A549 (cell line): Measurements from ENCODE around the gene FAM120B.

ENCODE experiments used
- CTCF ChIP-seq: fragments of >200 bp; sonication (Bioruptor Twin); formaldehyde crosslinking; IDR thresholded peaks from 3 replicates; pipeline ENCODE4 v1.5.1; 2016
- ELK1 ChIP-seq: fragments of 150-350 bp; IDR thresholded peaks from 2 replicates; pipeline ENCODE4 v1.6.1; 2014; ENCODE audit warnings: low read depth, mild to moderate bottlenecking, low read length
- EP300 ChIP-seq, 2 experiments: fragments of >200 bp; sonication (Bioruptor Twin); formaldehyde crosslinking; IDR thresholded peaks; 2 replicates in 1 of 2; 3 replicates in 1 of 2; pipeline ENCODE4 v1.6.1; 2016 to 2017
- ESRRA ChIP-seq: fragments of 150-350 bp; IDR thresholded peaks from 2 replicates; pipeline ENCODE4 v1.6.1; 2014; ENCODE audit warnings: mild to moderate bottlenecking, low read length, borderline replicate concordance
- HES2 ChIP-seq: fragments of >200 bp; sonication (Bioruptor Twin); formaldehyde crosslinking; IDR thresholded peaks from 2 replicates; pipeline ENCODE4 v1.6.1; 2016
- MAZ ChIP-seq: fragments of 150-350 bp; IDR thresholded peaks from 2 replicates; pipeline ENCODE4 v1.6.1; 2014; ENCODE audit warnings: antibody characterized with exemption, low read depth, low read length, borderline replicate concordance
- POLR2A ChIP-seq: IDR thresholded peaks from 2 replicates; pipeline ENCODE4 v1.6.1; 2012; ENCODE audit warnings: mild to moderate bottlenecking, low read length
- RAD21 ChIP-seq, 2 experiments: fragments of >200 bp in 1 of 2; sonication (Bioruptor Twin) in 1 of 2; formaldehyde crosslinking in 1 of 2; IDR thresholded peaks in 1 of 2; conservative IDR thresholded peaks in 1 of 2; 2 replicates in 1 of 2; 3 replicates in 1 of 2; pipeline ENCODE4 v1.6.1; 2012 to 2018; ENCODE audit warnings: inconsistent platforms in 1 of 2
- RFX5 ChIP-seq: fragments of 450-650 bp; IDR thresholded peaks from 2 replicates; pipeline ENCODE4 v1.7.1; 2014; ENCODE audit warnings: antibody characterized with exemption, mild to moderate bottlenecking, moderate library complexity
- SREBF2 ChIP-seq: fragments of 450-650 bp; IDR thresholded peaks from 2 replicates; pipeline ENCODE4 v1.6.1; 2014; ENCODE audit warnings: mild to moderate bottlenecking, moderate library complexity
- TP53 ChIP-seq: fragments of 250-450 bp; sonication (Bioruptor Pico); IDR thresholded peaks from 2 replicates; pipeline ENCODE4 v1.5.0; 2021; ENCODE audit warnings: mild to moderate bottlenecking, moderate library complexity

- no peak for TF ChIP-seq CTCF
- TF ChIP-seq EP300 (IDR thresholded peaks at IDR 0.05): no peak
- no peak for TF ChIP-seq POLR2A
- TF ChIP-seq RAD21 (conservative IDR thresholded peaks at IDR 0.05 in 1 of 2, IDR thresholded peaks at IDR 0.05 in 1 of 2): no peak
- no peak for TF ChIP-seq ESRRA
- TF ChIP-seq RFX5: no peak
- no peak for TF ChIP-seq TP53
- no peak for TF ChIP-seq SREBF2
- TF ChIP-seq ELK1: no peak
- TF ChIP-seq MAZ: no peak
- no peak for TF ChIP-seq HES2
These were observed 22.8 kb downstream of the FAM120B start for GRCh38 chr6:170329321-170329720.
